ENCODE measurements around the gene ZNF768. TPM values are rescaled to one million over a fixed set of nuclear protein-coding genes. Genes with fewer than 3 reads are reported as not detected.
A peak's percentile ranks its signal among the peaks of the same experiment; 100 is the strongest.

ZNF768 gene
- total and polyA plus RNA-seq, 2 of the 13 experiments (the other 11 are each of a cell fraction or from before 2014, with no cell fraction given): 26.7 to 34.4 TPM

GRCh38 chr16:30535106-30535776 is 8.9 kb upstream of the ZNF768 start (continued):
- TF ChIP-seq ZZZ3 (CRISPR knock-in tag; IDR thresholded peaks at IDR 0.05; ENCODE audit: borderline replicate concordance) (no peak), ZNF326 (CRISPR knock-in tag; IDR thresholded peaks at IDR 0.05; ENCODE audit: borderline replicate concordance) (no peak), NFATC3 (CRISPR knock-in tag; IDR thresholded peaks at IDR 0.05) (peak; percentile 77; the same call in 1 of the 2 replicates), ZNF790 (CRISPR knock-in tag; IDR thresholded peaks at IDR 0.05; ENCODE audit: borderline replicate concordance) (0 out of 2 replicates have a peak, but pooled peaks have one; percentile 35), ZNF441 (CRISPR knock-in tag; IDR thresholded peaks at IDR 0.05; ENCODE audit: borderline replicate concordance) (0 out of 2 replicates have a peak, but pooled peaks have one; percentile 9), SALL1 (CRISPR knock-in tag; IDR thresholded peaks at IDR 0.05) (no peak), ZNF414 (CRISPR knock-in tag; IDR thresholded peaks at IDR 0.05) (no peak), ZNF530 (CRISPR knock-in tag; IDR thresholded peaks at IDR 0.05; ENCODE audit: low read depth) (0 out of 2 replicates have a peak, but pooled peaks have one; percentile 35), RBM22 (optimal IDR thresholded peaks at IDR 0.05; ENCODE audit: low read length) (peak; percentile 57), KMT2A (CRISPR knock-in tag; IDR thresholded peaks at IDR 0.05) (no peak), HNRNPUL1 (IDR thresholded peaks at IDR 0.05; ENCODE audit: low read depth, low read length) (no peak), NR2F1 (CRISPR knock-in tag; IDR thresholded peaks at IDR 0.05) (no peak), PHF20 (CRISPR knock-in tag; IDR thresholded peaks at IDR 0.05) (peak; percentile 2; the same call in 1 of the 2 replicates), RFX1 (IDR thresholded peaks at IDR 0.05) (no peak), ZNF740 (CRISPR knock-in tag; IDR thresholded peaks at IDR 0.05) (0 out of 2 replicates have a peak, but pooled peaks have one; percentile 26), ZNF24 (IDR thresholded peaks at IDR 0.05) (no peak), ZNF296 (CRISPR knock-in tag; conservative IDR thresholded peaks at IDR 0.05) (peak; percentile 9; the same call in 1 of the 2 replicates), ZBTB8A (CRISPR knock-in tag; IDR thresholded peaks at IDR 0.05; ENCODE audit: borderline replicate concordance, low read depth) (no peak; the same call in 1 of the 2 replicates), ZNF276 (CRISPR knock-in tag; IDR thresholded peaks at IDR 0.05; ENCODE audit: low read depth) (no peak), CREBL2 (CRISPR knock-in tag; IDR thresholded peaks at IDR 0.05; ENCODE audit: borderline replicate concordance) (no peak), TBX2 (CRISPR knock-in tag; IDR thresholded peaks at IDR 0.05; ENCODE audit: borderline replicate concordance) (no peak; the same call in 1 of the 2 replicates), ZNF607 (CRISPR knock-in tag; IDR thresholded peaks at IDR 0.05; ENCODE audit: borderline replicate concordance) (0 out of 2 replicates have a peak, but pooled peaks have one; percentile 0)
- TF ChIP-seq, protein P1, sequence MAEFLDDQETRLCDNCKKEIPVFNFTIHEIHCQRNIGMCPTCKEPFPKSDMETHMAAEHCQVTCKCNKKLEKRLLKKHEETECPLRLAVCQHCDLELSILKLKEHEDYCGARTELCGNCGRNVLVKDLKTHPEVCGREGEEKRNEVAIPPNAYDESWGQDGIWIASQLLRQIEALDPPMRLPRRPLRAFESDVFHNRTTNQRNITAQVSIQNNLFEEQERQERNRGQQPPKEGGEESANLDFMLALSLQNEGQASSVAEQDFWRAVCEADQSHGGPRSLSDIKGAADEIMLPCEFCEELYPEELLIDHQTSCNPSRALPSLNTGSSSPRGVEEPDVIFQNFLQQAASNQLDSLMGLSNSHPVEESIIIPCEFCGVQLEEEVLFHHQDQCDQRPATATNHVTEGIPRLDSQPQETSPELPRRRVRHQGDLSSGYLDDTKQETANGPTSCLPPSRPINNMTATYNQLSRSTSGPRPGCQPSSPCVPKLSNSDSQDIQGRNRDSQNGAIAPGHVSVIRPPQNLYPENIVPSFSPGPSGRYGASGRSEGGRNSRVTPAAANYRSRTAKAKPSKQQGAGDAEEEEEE (CRISPR knock-in tag; IDR thresholded peaks at IDR 0.05; ENCODE audit: borderline replicate concordance): 0 out of 2 replicates have a peak, but pooled peaks have one; percentile 66
- TF ChIP-seq, protein P2, sequence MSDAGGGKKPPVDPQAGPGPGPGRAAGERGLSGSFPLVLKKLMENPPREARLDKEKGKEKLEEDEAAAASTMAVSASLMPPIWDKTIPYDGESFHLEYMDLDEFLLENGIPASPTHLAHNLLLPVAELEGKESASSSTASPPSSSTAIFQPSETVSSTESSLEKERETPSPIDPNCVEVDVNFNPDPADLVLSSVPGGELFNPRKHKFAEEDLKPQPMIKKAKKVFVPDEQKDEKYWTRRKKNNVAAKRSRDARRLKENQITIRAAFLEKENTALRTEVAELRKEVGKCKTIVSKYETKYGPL (CRISPR knock-in tag; IDR thresholded peaks at IDR 0.05): peak; percentile 7; the same call in 1 of the 2 replicates

Data from HepG2 (cell line).